Measurements from ENCODE around the gene PKMYT1. TPM values are rescaled to one million over a fixed set of nuclear protein-coding genes. Genes with fewer than 3 reads are reported as not detected.
A peak's percentile ranks its signal among the peaks of the same experiment; 100 is the strongest.

The PKMYT1 gene
- total RNA-seq, result 1 to 10 TPM in 1 of 2 donors, not detected in 1; 5.9 TPM

DNA sequence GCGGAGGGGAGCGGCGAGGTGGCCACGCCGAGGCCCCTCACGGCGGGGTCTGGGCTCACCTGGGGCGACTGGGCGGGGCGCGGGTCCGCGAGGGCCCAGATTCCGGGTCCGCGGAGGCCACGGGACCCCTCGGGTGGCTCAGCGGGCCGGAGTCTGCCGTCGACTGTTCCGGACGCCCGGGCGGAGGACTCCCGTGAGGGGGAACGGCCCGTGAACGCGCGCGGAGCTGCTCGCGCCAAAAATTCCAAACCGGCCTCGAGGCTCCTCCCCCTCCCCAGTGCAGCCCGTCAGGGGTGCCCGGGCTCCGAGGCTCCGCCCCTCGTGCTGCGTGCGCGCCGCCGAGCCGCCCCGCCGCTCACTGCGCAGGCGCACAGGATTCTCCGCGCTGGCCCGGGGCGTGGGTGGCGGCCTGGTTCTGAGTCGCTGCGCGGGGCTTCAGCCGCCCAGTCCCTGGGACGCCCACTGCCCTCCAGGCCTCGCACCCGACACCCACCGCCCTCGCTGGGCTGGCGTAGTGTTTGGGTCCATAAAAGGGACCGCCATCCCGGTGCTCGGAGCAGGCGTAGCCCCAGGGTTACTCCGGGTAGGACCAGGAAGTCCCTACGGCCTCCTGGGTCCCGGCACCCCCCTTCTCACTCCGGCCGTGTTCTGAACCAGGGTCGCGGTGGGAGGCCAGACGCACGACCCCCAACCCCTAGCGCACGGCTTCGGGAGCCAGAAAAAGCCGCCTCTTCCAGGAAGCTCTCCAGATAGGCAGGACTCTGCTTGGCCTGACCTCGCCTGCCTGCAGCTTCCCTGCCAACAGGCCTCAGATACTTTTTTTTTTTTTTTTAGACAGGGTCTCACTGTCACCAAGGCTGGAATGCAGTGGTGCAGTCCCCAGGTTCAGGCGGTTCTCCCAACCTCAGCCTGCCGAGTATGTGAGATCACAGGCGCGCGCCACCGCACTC lies at the start of gene PKMYT1:
Gene PKMYT1, minus strand, starts transcription at position 220 of the 950 bp plus-strand sequence. CDS start 789 bp downstream, outside the sequence.
- ATAC-seq (ENCODE audit: insufficient number of reproducible peaks, low FRiP score, low read depth) (peak; percentile 94), DNase-seq (ENCODE audit: low spot score) (no peak)
- peak within 1 kb of the TSS; percentile 56 to 75 for H3K27ac ChIP-seq
- peaks cover 6 to 24% of the 10 kb centered on the region in 2 donors for H3K4me1 ChIP-seq (ENCODE audit: control insufficient read depth in 1 of 2, low read depth in 2 of 2)
- no peak for TF ChIP-seq CTCF (IDR thresholded peaks at IDR 0.05)
- H3K27me3 ChIP-seq (replicated peaks; ENCODE audit: insufficient read depth), result no peaks in the 10 kb centered on the region
- H3K4me3 ChIP-seq, result peak within 1 kb of the TSS; percentile 84
- H3K9me3 ChIP-seq, result no peaks in the 10 kb centered on the region
- no peaks in the 10 kb centered on the region for H3K36me3 ChIP-seq

DNA sequence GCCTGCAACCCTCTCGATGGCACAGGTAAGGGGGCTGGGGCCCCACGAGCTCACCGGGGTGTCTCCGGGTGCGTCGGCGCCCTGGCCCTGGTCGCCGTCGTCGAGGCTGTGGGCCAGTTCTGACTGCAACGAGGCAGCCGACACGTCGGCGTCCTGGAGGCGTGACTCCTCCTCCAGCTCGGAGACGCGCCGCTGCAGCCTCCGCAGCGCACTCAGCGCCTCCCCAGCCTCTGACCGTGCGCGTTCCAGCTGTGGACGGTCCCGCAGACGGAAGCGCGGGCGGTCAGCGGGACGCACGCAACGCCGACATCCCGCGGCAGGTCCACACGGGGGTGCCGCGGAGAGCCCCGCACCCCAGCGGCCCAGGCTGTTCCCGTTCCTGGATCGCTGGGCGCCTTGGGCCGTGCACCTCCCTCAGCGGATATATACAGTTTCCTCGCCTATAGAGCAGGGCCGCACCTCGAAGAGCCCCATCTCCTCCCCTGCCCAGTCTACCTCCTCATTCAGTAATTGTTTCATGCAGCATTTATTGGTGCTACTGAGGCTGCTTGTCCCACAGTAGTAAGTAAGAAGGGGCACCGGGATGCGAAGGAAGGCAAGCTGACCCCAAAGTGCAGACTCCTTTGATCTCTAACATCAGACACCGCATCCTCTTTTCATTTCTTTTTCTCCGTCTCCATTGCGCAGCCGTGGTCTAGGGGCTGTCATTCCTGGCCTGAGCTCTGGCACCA lies 49.4 kb upstream of the PKMYT1 start:
- DNase-seq (ENCODE audit: low spot score), result no peak
- Histone ChIP-seq H3K27me3 (replicated peaks; ENCODE audit: insufficient read depth) (peaks cover 4% of the 10 kb centered on the region), H3K9me3 (no peaks in the 10 kb centered on the region), H3K36me3 (peaks cover 12% of the 10 kb centered on the region), H3K4me3 (peak overlapping the region; percentile 44), H3K4me1 (ENCODE audit: control insufficient read depth in 1 of 2, low read depth in 2 of 2) (peaks cover 0 to 20% of the 10 kb centered on the region in 2 donors), H3K27ac (no peak overlapping the region)
- TF ChIP-seq CTCF (IDR thresholded peaks at IDR 0.05), result no peak
- ATAC-seq (ENCODE audit: insufficient number of reproducible peaks, low FRiP score, low read depth), result no peak

- Histone ChIP-seq H3K27me3 (replicated peaks; ENCODE audit: insufficient read depth) (peaks cover 4% of the 10 kb centered on the region), H3K4me1 (ENCODE audit: control insufficient read depth in 1 of 2, low read depth in 2 of 2) (peaks cover 0 to 24% of the 10 kb centered on the region in 2 donors), H3K9me3 (no peaks in the 10 kb centered on the region), H3K36me3 (peaks cover 12% of the 10 kb centered on the region), H3K4me3 (no peak overlapping the region), H3K27ac (no peak overlapping the region)
- no peak for TF ChIP-seq CTCF (IDR thresholded peaks at IDR 0.05)
- no peak for ATAC-seq (ENCODE audit: insufficient number of reproducible peaks, low FRiP score, low read depth)
- DNase-seq (ENCODE audit: low spot score), result no peak
Measured at GRCh38 chr16:3028716-3029319, 48.6 kb upstream of the PKMYT1 start.

GRCh38 chr16:3027983-3028715 lies 47.9 kb upstream of the PKMYT1 start:
- Histone ChIP-seq H3K27ac (no peak overlapping the region), H3K36me3 (peaks cover 12% of the 10 kb centered on the region), H3K4me1 (ENCODE audit: control insufficient read depth in 1 of 2, low read depth in 2 of 2) (peaks cover 0 to 27% of the 10 kb centered on the region in 2 donors), H3K4me3 (no peak overlapping the region), H3K27me3 (replicated peaks; ENCODE audit: insufficient read depth) (peaks cover 4% of the 10 kb centered on the region), H3K9me3 (no peaks in the 10 kb centered on the region)
- no peak for ATAC-seq (ENCODE audit: insufficient number of reproducible peaks, low FRiP score, low read depth)
- DNase-seq (ENCODE audit: low spot score), result no peak
- peak; percentile 66 for TF ChIP-seq CTCF (IDR thresholded peaks at IDR 0.05)
